Panc1 (cell line): ENCODE measurements around the gene PRRG4. TPM values are rescaled to one million over a fixed set of nuclear protein-coding genes. Genes with fewer than 3 reads are reported as not detected.
"Not testable (repeated sequence)": the region's sequence is repeated elsewhere in the genome, so short reads cannot be mapped to it uniquely, and the experiment has no call there.

Experiments used
- ATAC-seq: fragments of 200-7000 bp; cut with Tn5 transposase; 2 replicates; pipeline ENCODE4 v1.9.1; 2020; ENCODE audit warnings: mild to moderate bottlenecking, moderate library complexity
- BruUV-seq: library from RNA; stranded (reverse); fragments of 400-500 nt; replicated peaks from 2 replicates; lab custom pipeline; 2021; lab: Mats Ljungman, UMichigan
- CTCF ChIA-PET: fragments of 300-600 bp; sonication (Branson Sonifier 250); formaldehyde crosslinking; loops from one replicate; lab custom pipeline; 2022; ENCODE audit warnings: antibody characterized with exemption; lab: Charles Lee
- POLR2A ChIA-PET: fragments of 300-600 bp; sonication (Branson Sonifier 250); formaldehyde crosslinking; loops from one replicate; lab custom pipeline; 2022; ENCODE audit warnings: antibody characterized with exemption; lab: Charles Lee
- DNase-seq: peaks from one replicate; pipeline ENCODE4 v3.0.0-alpha.2; 2010; ENCODE audit warnings: low read depth, low spot score
- H3K27ac ChIP-seq: 2 replicates; pipeline ENCODE4 v1.5.1; 2011; ENCODE audit warnings: mild to moderate bottlenecking, low read length, inconsistent platforms
- H3K27me3 ChIP-seq: fragments of 200-500 bp; sonication (Bioruptor generic); 2 replicates; pipeline ENCODE4 v1.6.0; 2014; ENCODE audit warnings: low read length, inconsistent platforms; ENCODE audit not compliant: control insufficient read depth, insufficient read depth
- H3K36me3 ChIP-seq: fragments of 200-500 bp; sonication (Bioruptor generic); 2 replicates; pipeline ENCODE4 v1.5.1; 2014; ENCODE audit warnings: inconsistent platforms, mild to moderate bottlenecking, low read length, moderate library complexity; ENCODE audit not compliant: control insufficient read depth, insufficient read depth
- H3K4me1 ChIP-seq: 2 replicates; pipeline ENCODE4 v1.5.1; 2011; ENCODE audit warnings: inconsistent platforms, mild to moderate bottlenecking, low read length, moderate library complexity; ENCODE audit not compliant: control insufficient read depth, insufficient read depth
- H3K4me3 ChIP-seq, 2 experiments: 2 replicates each; pipeline ENCODE4 v1.5.1; 2011 to 2012; ENCODE audit warnings: low read depth in 2 of 2, low read length in 2 of 2, mild to moderate bottlenecking in 2 of 2, inconsistent platforms in 1 of 2, moderate library complexity in 1 of 2
- H3K9me3 ChIP-seq: fragments of 200-500 bp; sonication (Bioruptor generic); 2 replicates; pipeline ENCODE4 v1.5.1; 2014; ENCODE audit warnings: low read depth, mild to moderate bottlenecking, inconsistent platforms, low read length, moderate library complexity; ENCODE audit not compliant: control insufficient read depth, insufficient read depth
- POLR2AphosphoS5 ChIP-seq: IDR thresholded peaks from 2 replicates; pipeline ENCODE4 v1.6.1; 2012; ENCODE audit warnings: mild to moderate bottlenecking, low read depth, low read length, moderate library complexity
- SIN3A ChIP-seq: IDR thresholded peaks from 2 replicates; pipeline ENCODE4 v1.6.1; 2012; ENCODE audit warnings: low read depth, mild to moderate bottlenecking, low read length, moderate library complexity, borderline replicate concordance; ENCODE audit not compliant: insufficient read depth
- TCF7L2 ChIP-seq: IDR thresholded peaks from 2 replicates; pipeline ENCODE4 v1.6.1; 2011; ENCODE audit warnings: mild to moderate bottlenecking, low read depth, low read length, inconsistent platforms
- in situ Hi-C: cut with HindIII; loops from 2 replicates; pipeline ENCODE4 v1.10.0; 2016; ENCODE audit warnings: low sequenced_read_pairs, low pct_unique_long_range_greater_than_20kb
- intact Hi-C: fragments of 100-400 bp; cut with micrococcal nuclease; formaldehyde crosslinking; loops from one replicate; pipeline ENCODE4 v1.10.0; 2022; ENCODE audit not compliant: unreplicated experiment
- total RNA-seq: library from RNA; stranded (reverse); gene quantifications from one replicate; pipeline ENCODE4 v1.2.1, GENCODE V29; 2021; ENCODE audit not compliant: unreplicated experiment
- TF ChIP-seq, protein P1 (sequence below), 2 experiments: IDR thresholded peaks; 2 replicates each; pipeline ENCODE4 v1.6.1; 2011 to 2012; ENCODE audit warnings: low read depth in 2 of 2, control low read depth in 1 of 2, low read length in 1 of 2, mild to moderate bottlenecking in 1 of 2, moderate library complexity in 1 of 2; ENCODE audit not compliant: insufficient read depth in 1 of 2
- TF ChIP-seq, protein P2 (sequence below): fragments of 450-650 bp; IDR thresholded peaks from 2 replicates; pipeline ENCODE4 v1.5.1; 2017; ENCODE audit warnings: mild to moderate bottlenecking

Gene PRRG4
- total RNA-seq, 1 experiment from 2014 or later: 0.87 TPM

DNA sequence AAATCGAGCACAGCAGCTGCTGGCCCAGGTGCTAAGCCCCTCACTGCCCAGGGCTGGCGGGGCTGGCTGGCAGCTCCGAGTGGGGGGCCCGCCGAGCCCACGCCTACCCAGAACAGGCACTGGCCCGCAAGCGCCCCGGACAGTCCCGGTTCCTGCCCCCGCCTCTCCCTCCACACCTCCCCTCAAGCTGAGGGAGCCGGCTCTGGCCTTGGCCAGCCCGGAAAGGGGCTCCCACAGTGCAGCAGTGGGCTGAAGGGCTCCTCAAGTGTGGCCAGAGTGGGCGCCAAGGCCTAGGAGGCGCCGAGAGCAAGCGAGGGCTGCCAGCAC lies 58.6 kb downstream of the PRRG4 start:
- ATAC-seq, H3K27me3 ChIP-seq, POLR2A ChIA-PET, intact Hi-C loops, in situ Hi-C loops, H3K9me3 ChIP-seq, BruUV-seq, H3K36me3 ChIP-seq, CTCF ChIA-PET, H3K27ac ChIP-seq, H3K4me3 ChIP-seq, DNase-seq: not testable (repeated sequence)
- H3K4me1 ChIP-seq: peaks cover 12% of the 10 kb centered on the region

DNA sequence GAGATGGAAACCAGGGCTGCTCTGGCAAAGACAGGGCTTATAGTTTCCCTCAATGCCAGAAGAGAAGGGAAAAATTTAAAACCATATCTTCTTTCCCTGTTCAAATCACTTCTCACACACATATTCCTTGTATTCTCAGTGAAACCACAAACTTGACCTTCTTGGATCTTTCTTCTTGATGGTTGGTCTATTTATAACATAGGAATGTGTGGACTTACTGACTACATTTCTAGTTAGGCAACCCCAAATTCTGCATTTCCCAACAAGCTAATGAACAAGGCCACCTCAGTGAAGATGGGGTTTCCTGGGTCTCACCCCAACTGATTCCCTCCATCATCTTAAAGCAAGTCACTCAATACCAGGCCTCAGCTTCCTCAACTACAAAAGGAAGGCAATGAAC lies 59.1 kb downstream of the PRRG4 start:
- no peak overlapping the region for H3K4me3 ChIP-seq
- POLR2A ChIA-PET: no interaction called here
- CTCF ChIA-PET: no interaction called here

More for the DNA sequence above, 59.1 kb downstream of the PRRG4 start:
- intact Hi-C loops: no loop called here
- ATAC-seq: no peak
- H3K27ac ChIP-seq: no peak overlapping the region
- H3K36me3 ChIP-seq: no peaks in the 10 kb centered on the region; the same call in 1 of the 2 replicates
- DNase-seq: no peak
- TF ChIP-seq TCF7L2 (no peak), SIN3A (no peak), POLR2AphosphoS5 (no peak)
- TF ChIP-seq, protein P1, sequence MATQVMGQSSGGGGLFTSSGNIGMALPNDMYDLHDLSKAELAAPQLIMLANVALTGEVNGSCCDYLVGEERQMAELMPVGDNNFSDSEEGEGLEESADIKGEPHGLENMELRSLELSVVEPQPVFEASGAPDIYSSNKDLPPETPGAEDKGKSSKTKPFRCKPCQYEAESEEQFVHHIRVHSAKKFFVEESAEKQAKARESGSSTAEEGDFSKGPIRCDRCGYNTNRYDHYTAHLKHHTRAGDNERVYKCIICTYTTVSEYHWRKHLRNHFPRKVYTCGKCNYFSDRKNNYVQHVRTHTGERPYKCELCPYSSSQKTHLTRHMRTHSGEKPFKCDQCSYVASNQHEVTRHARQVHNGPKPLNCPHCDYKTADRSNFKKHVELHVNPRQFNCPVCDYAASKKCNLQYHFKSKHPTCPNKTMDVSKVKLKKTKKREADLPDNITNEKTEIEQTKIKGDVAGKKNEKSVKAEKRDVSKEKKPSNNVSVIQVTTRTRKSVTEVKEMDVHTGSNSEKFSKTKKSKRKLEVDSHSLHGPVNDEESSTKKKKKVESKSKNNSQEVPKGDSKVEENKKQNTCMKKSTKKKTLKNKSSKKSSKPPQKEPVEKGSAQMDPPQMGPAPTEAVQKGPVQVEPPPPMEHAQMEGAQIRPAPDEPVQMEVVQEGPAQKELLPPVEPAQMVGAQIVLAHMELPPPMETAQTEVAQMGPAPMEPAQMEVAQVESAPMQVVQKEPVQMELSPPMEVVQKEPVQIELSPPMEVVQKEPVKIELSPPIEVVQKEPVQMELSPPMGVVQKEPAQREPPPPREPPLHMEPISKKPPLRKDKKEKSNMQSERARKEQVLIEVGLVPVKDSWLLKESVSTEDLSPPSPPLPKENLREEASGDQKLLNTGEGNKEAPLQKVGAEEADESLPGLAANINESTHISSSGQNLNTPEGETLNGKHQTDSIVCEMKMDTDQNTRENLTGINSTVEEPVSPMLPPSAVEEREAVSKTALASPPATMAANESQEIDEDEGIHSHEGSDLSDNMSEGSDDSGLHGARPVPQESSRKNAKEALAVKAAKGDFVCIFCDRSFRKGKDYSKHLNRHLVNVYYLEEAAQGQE (IDR thresholded peaks at IDR 0.05; ENCODE audit: insufficient read depth in 1 of 2, low read depth in 2 of 2, low read length in 1 of 2): no peak
- TF ChIP-seq, protein P2, sequence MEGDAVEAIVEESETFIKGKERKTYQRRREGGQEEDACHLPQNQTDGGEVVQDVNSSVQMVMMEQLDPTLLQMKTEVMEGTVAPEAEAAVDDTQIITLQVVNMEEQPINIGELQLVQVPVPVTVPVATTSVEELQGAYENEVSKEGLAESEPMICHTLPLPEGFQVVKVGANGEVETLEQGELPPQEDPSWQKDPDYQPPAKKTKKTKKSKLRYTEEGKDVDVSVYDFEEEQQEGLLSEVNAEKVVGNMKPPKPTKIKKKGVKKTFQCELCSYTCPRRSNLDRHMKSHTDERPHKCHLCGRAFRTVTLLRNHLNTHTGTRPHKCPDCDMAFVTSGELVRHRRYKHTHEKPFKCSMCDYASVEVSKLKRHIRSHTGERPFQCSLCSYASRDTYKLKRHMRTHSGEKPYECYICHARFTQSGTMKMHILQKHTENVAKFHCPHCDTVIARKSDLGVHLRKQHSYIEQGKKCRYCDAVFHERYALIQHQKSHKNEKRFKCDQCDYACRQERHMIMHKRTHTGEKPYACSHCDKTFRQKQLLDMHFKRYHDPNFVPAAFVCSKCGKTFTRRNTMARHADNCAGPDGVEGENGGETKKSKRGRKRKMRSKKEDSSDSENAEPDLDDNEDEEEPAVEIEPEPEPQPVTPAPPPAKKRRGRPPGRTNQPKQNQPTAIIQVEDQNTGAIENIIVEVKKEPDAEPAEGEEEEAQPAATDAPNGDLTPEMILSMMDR: no peak
- in situ Hi-C loops: no loop called here
- peaks cover 12% of the 10 kb centered on the region for H3K4me1 ChIP-seq
- no TSS peak for BruUV-seq
- no peaks in the 10 kb centered on the region for H3K9me3 ChIP-seq
- no peaks in the 10 kb centered on the region for H3K27me3 ChIP-seq
